ENCODE data around the gene FAM193A. TPM values are rescaled to one million over a fixed set of nuclear protein-coding genes. Genes with fewer than 3 reads are reported as not detected.

FAM193A gene
- total RNA-seq, 2 experiments from 2014 or later, result 28.4 to 30.0 TPM

DNA sequence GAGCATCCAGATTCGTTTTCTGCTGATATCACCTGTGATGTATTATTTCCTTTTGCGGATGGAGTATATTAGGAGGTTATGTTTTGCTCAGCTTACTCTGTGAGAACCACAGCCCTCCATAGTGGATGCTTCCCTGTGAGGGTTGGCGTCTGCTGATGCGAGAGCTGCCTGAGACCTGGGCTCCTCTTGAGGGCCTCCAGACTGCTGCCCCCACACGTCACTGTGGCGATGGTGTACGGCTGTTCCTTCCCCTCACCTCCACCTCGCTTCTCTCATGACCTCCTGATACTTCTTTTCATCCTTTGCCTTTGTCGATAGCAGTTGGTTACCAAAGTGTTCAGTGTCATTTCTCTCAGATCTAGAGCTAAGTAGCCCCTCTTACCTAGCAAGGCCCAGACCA lies 148.0 kb downstream of the FAM193A start:
- H3K9me3 Mint-ChIP-seq, result no peaks in the 10 kb centered on the region
- DNase-seq, result no peak
- H3K27ac ChIP-seq (ENCODE audit: low read depth in 1 of 2, low read length in 2 of 2), result no peak overlapping the region
- intact Hi-C loops (cut with DNase I, micrococcal nuclease), result no loop called here
- no peak for ATAC-seq (ENCODE audit: poor library complexity)
- ChIA-PET POLR2A (no interaction called here), CTCF (no interaction called here)
- TF ChIP-seq, protein P1, sequence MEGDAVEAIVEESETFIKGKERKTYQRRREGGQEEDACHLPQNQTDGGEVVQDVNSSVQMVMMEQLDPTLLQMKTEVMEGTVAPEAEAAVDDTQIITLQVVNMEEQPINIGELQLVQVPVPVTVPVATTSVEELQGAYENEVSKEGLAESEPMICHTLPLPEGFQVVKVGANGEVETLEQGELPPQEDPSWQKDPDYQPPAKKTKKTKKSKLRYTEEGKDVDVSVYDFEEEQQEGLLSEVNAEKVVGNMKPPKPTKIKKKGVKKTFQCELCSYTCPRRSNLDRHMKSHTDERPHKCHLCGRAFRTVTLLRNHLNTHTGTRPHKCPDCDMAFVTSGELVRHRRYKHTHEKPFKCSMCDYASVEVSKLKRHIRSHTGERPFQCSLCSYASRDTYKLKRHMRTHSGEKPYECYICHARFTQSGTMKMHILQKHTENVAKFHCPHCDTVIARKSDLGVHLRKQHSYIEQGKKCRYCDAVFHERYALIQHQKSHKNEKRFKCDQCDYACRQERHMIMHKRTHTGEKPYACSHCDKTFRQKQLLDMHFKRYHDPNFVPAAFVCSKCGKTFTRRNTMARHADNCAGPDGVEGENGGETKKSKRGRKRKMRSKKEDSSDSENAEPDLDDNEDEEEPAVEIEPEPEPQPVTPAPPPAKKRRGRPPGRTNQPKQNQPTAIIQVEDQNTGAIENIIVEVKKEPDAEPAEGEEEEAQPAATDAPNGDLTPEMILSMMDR (IDR thresholded peaks at IDR 0.05), result no peak
- H3K36me3 Mint-ChIP-seq (ENCODE audit: low read depth), result peaks cover 93% of the 10 kb centered on the region
- H3K4me1 ChIP-seq (ENCODE audit: insufficient read depth, low read length), result no peaks in the 10 kb centered on the region
- H3K36me3 ChIP-seq (ENCODE audit: insufficient read depth, low read length), result peaks cover 45% of the 10 kb centered on the region
- H3K27me3 ChIP-seq (ENCODE audit: control insufficient read depth in 1 of 2, insufficient read depth in 2 of 2, low read length in 2 of 2), result no peaks in the 10 kb centered on the region
- no peaks in the 10 kb centered on the region for H3K9me3 ChIP-seq (ENCODE audit: control insufficient read depth in 1 of 2, insufficient read depth in 1 of 2, low read length in 2 of 2)
- no peak overlapping the region for H3K4me3 Mint-ChIP-seq
- no peaks in the 10 kb centered on the region for H3K27me3 Mint-ChIP-seq
- no peak overlapping the region for H3K4me3 ChIP-seq (ENCODE audit: low read length)
- no peaks in the 10 kb centered on the region for H3K4me1 Mint-ChIP-seq (ENCODE audit: low read depth)
- H3K27ac Mint-ChIP-seq, result no peak overlapping the region

DNA sequence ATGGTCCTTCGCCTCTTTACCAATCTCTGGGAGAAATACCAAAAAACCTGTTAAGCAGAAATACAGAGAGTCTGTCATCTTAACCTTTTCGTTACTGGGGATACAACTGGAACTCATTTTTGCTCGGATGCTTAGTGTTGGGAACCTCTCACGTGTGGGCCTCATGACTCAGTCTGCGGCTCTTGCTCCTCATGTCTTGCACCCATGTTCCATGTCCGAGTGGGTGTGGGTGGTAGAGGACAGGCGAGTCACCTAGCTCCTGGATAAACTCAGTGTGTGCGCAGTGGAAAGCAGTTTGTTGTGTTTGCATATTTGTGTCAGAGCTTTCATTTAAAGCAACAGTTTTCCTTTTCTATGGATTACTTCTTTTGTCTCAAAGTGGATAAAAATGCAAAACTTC lies 149.1 kb downstream of the FAM193A start:
- Mint-ChIP-seq H3K4me3 (no peak overlapping the region), H3K36me3 (ENCODE audit: low read depth) (peaks cover 97% of the 10 kb centered on the region), H3K9me3 (no peaks in the 10 kb centered on the region), H3K27me3 (no peaks in the 10 kb centered on the region), H3K27ac (no peak overlapping the region), H3K4me1 (ENCODE audit: low read depth) (no peaks in the 10 kb centered on the region)
- Histone ChIP-seq H3K4me3 (ENCODE audit: low read length) (no peak overlapping the region), H3K27ac (ENCODE audit: low read depth in 1 of 2, low read length in 2 of 2) (no peak overlapping the region), H3K4me1 (ENCODE audit: insufficient read depth, low read length) (no peaks in the 10 kb centered on the region), H3K27me3 (ENCODE audit: control insufficient read depth in 1 of 2, insufficient read depth in 2 of 2, low read length in 2 of 2) (no peaks in the 10 kb centered on the region), H3K36me3 (ENCODE audit: insufficient read depth, low read length) (peaks cover 55% of the 10 kb centered on the region), H3K9me3 (ENCODE audit: control insufficient read depth in 1 of 2, insufficient read depth in 1 of 2, low read length in 2 of 2) (no peaks in the 10 kb centered on the region)
- TF ChIP-seq, protein P1 (IDR thresholded peaks at IDR 0.05), result no peak
- intact Hi-C loops (cut with DNase I, micrococcal nuclease), result no loop called here
- CTCF ChIA-PET, result no interaction called here
- DNase-seq, result no peak
- no peak for ATAC-seq (ENCODE audit: poor library complexity)
- POLR2A ChIA-PET, result interaction anchor here (0.6 kb wide), 1 partner anchor 148 kb away, joined by 3 read pairs; no protein-coding TSS in a partner anchor

DNA sequence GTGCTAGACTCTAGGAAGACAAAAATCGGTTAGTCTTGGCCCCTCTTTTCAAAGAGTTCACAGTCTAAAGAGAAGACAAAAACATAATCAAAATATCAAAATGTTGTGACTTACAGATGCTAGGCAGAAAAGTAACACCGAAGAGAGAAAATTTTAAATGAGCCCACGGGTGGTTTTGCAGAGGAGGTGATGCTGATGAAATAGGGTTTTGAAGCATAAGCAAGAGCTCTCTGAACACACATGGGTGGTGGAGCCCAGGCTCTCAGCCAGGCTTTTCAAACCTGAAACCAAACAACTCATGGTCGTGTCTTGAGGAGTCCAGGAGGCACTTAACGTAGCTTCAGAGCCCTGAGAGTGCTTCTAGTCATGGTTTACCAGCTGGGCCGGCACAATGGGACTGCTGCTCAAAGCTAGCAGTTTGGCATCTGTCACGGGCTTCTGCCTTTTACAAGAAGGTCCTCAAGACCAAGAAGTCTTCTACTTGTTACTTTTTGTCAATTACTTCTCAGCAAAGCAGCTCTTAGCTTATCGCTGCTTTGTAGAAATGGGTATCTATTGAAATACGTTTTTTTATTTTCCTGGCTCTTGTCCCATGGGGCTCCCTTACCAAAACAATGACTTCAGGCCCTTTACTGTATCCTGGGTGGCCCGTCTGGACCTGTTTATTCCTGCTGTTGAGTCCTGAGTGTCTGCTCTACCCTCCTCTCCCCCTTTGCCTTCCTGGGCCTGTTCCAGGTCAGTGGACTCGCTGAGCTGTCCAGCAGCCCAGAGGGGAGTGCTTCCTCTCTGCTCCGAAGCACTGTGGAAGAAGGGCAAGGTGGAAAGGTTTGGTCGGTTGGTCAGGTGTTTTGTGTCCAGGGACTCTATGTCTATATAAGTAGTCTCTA lies 150.2 kb downstream of the FAM193A start:
- POLR2A ChIA-PET, result no interaction called here
- H3K27me3 Mint-ChIP-seq, result no peaks in the 10 kb centered on the region
- no peak overlapping the region for H3K4me3 Mint-ChIP-seq
- no peaks in the 10 kb centered on the region for H3K9me3 Mint-ChIP-seq
- Histone ChIP-seq H3K9me3 (ENCODE audit: control insufficient read depth in 1 of 2, insufficient read depth in 1 of 2, low read length in 2 of 2) (no peaks in the 10 kb centered on the region), H3K36me3 (ENCODE audit: insufficient read depth, low read length) (peaks cover 62% of the 10 kb centered on the region), H3K4me1 (ENCODE audit: insufficient read depth, low read length) (no peaks in the 10 kb centered on the region), H3K27me3 (ENCODE audit: control insufficient read depth in 1 of 2, insufficient read depth in 2 of 2, low read length in 2 of 2) (no peaks in the 10 kb centered on the region), H3K27ac (ENCODE audit: low read depth in 1 of 2, low read length in 2 of 2) (no peak overlapping the region), H3K4me3 (ENCODE audit: low read length) (no peak overlapping the region)
- CTCF ChIA-PET, result no interaction called here
- peaks cover 98% of the 10 kb centered on the region for H3K36me3 Mint-ChIP-seq (ENCODE audit: low read depth)
- ATAC-seq (ENCODE audit: poor library complexity), result no peak
- no peak overlapping the region for H3K27ac Mint-ChIP-seq
- H3K4me1 Mint-ChIP-seq (ENCODE audit: low read depth), result no peaks in the 10 kb centered on the region
- TF ChIP-seq, protein P1 (IDR thresholded peaks at IDR 0.05), result no peak
- intact Hi-C loops (cut with DNase I, micrococcal nuclease), result no loop called here
- no peak for DNase-seq

Data from CD4-positive, alpha-beta T cell (primary cell).